PC-9 (cell line): Measurements from ENCODE around the gene AHRR.

Experiments
- CTCF ChIP-seq: fragments of 200-600 bp; sonication (generic); conservative IDR thresholded peaks from 2 replicates; pipeline ENCODE4 v1.6.1; 2017; ENCODE audit warnings: mixed run types, antibody characterized with exemption, mild to moderate bottlenecking, moderate library complexity
- EZH2 ChIP-seq: fragments of 200-600 bp; sonication (generic); IDR thresholded peaks from 2 replicates; pipeline ENCODE4 v1.8.0; 2017; ENCODE audit warnings: antibody characterized with exemption, low read depth

- TF ChIP-seq CTCF (no peak), EZH2 (no peak)
Measured at GRCh38 chr5:346229-346935, 24.9 kb downstream of the AHRR start.
